ENCODE data around the gene LGALS14.
"Not testable (repeated sequence)": the region's sequence is repeated elsewhere in the genome, so short reads cannot be mapped to it uniquely, and the experiment has no call there.

The LGALS14 gene, protein sequence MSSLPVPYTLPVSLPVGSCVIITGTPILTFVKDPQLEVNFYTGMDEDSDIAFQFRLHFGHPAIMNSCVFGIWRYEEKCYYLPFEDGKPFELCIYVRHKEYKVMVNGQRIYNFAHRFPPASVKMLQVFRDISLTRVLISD

DNA sequence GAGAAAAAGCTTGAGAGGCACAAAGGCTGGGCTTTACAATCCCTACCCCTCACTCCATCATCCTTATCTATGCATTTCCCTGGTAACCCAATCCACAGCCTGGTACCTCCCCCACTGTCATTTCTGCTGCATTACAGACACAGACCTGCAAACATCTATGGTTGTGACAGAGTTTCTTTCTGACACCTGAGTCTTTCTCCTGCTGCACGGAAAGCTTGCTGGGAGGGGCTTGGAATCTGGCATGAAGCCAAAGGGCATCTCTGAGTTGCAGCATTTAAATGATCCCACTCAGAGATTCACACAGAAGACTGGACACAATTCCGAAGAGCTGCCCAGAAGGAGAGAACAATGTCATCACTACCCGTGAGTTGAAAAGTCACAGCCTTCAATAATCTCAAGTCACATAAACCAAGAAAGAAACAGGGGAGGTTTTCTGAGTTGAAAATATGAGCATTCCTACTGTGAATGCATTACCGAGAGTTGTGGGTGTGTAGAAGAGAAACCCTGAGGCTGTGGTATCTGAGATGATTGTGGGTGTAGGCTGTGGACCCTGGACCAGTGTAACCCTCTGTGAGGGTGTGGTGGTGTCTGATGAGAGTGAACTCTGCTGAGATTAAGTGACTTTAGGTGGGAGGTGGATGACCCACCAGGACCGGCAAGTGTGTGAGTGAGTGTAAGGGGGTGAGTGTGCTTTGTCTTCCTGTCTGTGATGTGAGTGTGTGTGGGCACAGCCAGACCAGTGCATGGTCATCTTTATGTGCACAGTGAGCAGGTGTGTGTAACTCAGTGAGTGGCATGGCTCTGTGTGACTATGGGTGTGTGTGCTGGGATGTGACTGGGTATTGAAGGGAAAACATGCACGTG, at the start of gene LGALS14:
Gene LGALS14, plus strand, starts transcription at position 301 of the 864 bp plus-strand sequence. Its CDS starts 48 bp downstream, at position 349.
- no peak for DNase-seq

DNA sequence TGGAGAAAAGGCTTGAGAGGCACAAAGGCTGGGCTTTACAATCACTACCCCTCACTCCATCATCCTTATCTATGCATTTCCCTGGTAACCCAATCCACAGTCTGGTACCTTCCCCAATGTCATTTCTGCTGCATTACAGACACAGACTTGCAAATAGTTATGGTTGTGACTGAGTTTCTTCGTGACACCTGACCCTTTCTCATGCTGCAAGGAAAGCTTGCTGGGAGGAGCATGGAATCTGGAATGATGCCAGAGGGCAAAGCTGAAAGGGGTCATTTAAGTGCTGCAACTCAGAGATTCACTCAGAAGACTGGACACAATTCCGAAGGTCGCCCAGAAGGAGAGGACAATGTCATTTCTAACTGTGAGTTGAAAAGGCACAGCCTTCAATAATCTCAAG, 48.7 kb upstream of the LGALS14 start, which contains the start of gene LGALS16:
Gene LGALS16, plus strand, starts transcription at position 301 of the 400 bp plus-strand sequence. Its CDS starts 49 bp downstream, at position 350.
- DNase-seq, result no peak

DNA sequence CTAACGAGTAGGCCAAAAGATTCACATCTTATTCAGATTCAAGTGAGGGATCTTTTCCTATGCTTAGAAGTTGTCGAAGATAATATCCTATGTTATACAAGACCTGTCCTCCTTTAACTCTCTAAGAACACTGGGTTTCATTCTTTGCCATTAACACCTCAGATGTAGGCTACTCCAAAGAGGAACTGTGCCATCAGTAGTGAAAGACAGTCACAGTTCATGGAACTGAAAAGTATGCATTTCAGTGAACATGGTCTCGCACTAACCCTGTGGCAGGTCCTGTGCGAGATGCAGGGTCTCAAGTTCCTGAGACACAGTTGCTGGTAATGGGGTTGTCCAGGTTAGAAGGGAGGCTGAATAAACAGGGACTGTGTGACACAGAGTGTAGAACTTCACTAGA, 44.5 kb upstream of the LGALS14 start:
- DNase-seq, result no peak

DNA sequence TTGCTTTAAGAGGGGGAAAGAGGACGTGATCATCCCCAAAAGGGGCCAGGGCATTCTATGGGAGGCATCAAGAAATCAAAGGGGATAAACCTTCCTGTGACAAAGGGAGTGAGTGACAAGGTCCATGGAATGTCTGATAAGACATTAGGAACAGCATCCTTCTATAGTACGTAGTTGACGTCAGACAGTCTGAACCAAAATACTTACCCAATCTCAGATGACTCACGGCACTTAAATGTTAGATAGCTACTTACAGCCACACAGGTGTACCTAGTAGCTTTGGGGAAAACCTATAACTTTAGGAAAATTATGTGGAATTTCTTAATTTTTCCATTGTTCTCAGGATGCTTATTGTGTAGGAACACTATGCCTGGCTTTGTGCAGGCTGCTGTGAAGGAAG, 43.6 kb upstream of the LGALS14 start:
- DNase-seq, result no peak

DNA sequence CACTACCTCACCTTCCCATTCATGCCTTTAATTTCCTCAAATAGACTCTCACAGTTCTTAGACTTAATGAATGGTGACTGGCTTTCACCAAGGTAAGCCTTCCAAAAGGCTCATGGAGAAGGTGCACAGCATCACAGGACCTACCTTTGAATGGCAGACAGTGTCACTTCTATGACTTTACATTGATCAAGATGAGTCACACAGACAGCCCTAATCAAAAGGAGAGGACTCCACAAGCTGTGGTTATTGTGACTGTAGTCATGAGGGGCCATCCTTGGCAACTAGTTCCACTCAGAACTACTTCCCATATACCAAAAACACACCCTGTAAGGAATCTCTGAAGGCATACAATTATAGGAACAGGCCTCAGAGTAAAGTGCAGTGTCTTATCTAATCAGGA, 42.7 kb upstream of the LGALS14 start:
- DNase-seq, result no peak

DNA sequence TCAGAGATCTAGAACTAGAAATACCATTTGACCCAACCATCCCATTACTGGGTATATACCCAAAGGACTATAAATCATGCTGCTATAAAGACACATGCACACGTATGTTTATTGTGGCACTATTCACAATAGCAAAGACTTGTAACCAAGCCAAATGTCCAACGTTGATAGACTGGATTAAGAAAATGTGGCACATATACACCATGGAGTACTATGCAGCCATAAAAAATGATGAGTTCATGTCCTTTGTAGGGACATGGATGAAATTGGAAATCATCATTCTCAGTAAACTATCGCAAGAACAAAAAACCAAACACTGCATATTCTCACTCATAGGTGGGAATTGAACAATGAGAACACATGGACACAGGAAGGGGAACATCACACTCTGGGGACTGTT, 34.4 kb upstream of the LGALS14 start:
- DNase-seq, result not testable (repeated sequence)

DNA sequence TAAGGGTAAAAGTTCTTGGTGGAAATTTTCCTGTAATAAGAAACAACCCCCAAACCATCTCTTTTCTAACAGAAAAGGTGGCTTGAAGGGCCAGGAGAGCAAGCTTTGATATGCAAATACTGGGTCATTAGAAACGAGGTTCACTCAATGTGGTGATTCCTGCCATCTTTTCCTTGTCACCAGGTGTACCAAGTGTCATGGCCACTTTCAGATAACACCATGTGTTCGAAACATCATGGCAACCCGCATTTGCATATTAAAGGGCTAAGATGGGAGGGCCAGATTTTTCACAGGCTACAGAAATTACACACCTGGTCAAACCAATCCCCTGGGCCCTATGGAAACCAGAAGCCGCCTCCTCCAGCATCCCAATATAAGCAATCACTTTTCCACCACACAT, 33.3 kb upstream of the LGALS14 start:
- no peak for DNase-seq

DNA sequence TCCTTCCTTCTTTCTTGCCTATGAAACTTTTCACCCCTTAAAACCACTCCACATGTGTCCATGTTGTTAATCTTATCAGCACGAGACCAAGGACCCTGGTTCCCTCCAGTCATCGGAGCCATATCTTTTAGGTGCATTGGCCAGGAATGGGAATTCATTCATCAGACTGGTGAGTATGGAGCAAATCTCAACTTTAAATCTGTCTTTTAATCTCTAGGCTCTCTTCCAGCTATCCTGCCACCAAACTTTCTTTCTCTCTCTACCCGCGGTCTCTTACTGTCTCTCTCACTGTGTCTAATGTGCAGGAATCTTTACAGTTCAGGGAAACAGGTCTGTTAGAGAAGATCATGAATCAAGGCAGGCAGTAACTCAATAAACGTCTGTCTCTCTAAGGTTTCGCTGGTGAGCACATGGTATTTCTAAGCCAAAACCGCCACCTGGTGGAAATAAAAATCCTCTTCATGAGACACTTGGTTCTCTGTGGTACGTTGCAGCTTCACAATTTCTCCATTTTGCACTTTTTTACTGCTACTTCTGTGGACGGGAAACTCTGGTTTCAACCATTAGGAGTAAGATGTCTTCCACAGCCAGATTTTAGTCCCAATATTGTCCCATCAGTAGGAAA, 32.4 kb upstream of the LGALS14 start:
- DNase-seq, result peak; percentile 68 to 79

DNA sequence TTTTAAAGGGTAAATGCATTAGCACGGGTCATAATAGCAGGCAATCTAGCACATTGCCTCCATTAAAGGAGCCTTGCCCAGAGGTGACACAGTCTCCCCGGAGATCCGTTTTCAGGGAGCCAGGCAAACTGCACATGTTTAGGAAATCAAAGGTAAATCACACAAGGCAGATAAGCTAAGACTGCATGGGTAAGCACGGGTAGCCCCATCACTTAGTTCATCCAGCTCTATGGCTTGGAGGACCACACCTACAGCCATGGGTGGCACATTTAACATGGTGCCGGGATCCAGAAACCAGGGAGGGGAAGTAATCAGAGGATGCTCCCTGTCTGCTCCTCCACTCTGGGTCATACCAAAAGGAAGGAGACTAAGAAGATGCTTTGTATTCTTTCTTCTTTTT, 31.8 kb upstream of the LGALS14 start:
- DNase-seq, result no peak

DNA sequence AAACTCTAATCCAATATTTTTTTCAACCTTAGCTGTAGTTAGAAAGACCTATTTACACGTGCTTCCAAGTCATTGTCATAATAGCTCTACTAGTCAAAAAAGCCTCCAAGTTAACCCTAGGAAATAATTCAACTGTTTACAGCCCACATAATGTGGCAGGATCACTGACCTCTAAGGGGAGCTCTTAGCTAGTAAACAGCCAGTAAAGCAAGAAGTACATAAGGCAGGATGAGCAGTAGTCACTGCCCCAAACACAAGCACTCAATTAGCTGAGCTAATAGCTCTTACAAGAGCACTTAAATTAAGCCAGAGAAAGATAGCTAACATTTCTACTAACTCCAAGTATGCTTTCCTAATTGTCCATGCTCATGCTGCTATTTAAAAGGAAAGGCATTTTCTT, 30.4 kb upstream of the LGALS14 start:
- DNase-seq, result not testable (repeated sequence)

DNA sequence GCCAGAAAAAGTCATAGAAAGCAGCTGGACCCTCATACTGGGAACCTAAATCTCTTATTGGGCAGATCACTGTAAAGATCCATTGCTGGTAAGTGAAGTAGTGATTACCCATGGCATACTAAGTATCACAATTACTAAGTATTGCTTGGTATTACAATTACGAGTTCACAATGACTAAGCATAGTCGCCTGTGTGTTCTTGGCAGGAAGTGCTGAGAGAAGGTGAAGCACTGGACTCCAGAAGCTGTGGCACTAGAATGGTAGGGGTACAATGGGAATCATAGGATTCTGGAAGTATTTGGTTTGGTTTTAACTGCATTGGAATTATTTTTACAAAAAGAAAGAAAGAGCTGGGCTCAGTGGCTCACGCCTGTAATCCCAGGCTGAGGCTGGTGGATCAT, 28.3 kb upstream of the LGALS14 start:
- no peak for DNase-seq

DNA sequence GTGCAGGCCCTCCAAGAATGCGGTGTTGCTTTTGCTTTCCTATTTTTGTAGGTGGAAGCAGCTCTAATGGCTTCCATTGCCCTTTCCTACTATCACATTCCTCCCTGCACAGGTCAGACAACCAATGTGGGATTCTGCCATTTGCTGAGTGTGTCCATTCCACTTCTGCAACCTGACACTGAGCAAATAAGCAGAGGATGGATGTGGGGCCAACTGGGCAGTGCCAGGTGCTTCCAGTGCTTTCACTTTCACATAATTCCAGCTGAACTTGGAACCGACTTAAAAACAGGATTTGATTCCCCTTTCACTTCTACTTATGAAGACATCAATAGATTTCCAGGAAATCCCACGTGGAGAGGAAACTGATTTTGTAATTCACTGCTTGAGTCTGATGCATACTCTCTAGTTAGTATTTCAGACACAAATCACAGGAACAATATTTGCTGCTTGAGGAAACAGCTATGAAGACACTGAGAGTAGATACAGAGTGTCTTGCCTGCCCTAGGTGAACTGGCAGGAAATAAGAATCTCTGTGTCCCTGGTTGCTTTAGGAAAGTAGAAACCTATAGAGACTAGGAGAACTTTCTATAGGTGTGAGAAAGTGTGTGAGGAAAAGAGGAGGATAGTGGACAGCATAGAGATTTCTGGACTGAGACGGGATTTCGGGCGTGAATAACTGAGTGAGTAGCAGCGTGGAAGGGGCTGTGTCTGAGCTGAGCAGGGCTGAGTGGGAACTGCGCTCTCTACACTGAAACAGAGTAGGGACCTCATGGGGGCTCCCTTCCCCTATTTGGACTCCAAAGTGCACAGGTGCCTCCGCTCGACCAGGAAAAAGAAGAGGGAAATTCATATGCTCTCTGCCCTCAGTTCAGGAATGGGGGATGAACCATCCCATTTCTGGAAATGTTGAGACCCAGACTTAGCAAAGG, 26.1 kb upstream of the LGALS14 start:
- DNase-seq, result peak; percentile 36 to 51

DNA sequence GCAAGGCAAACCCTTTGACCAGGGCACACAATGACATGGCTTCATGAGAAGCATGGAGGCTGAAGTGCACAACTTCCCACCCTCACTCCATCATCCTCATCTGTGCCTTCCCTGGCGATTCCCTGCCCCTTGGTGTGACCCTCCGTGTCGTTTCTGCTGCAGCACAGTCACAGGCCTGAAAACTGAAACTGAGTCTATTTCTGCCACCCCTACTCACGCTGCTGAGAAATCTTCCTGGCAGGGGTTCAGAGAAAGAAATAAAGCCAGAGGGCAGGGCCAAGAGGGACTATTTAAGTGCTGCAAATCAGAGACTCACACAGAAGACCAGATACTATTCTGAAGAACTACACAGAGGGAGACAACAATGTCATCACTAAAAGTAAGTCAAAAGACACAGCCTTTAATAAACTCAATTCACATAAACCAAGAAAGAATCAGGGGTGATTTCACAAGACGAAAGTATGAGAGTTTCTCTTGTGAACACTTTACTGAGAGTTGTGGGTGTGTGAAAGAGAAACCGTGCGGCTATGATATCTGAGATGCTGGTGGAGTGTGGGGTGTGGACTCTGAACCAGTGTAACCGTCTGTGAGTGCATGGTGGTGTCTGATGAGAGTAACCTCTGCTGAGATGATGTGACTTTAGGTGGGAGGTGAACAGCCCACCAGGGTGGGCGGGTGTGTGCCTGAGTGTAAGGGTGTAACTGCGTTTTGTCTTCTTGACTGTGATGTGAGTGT, 25.1 kb upstream of the LGALS14 start:
- DNase-seq, result no peak

DNA sequence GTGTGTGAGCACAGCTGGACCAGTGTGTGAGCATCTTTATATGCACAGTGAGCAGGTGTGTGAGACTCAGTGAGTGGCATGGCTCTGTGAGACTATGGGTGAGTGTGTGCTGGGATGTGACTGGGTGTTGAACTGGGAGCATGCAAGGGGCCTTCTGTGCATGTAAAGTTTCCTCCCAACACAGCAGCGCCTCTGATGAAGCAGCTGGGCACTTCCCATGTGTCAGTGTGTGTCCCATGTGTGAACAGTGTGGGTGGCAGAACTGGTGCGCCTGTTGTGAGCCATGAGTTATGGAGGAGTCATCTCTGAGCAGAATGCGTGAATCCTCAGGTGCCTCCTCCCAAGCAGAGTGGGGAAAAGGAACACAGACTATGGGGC, 24.5 kb upstream of the LGALS14 start:
- no peak for DNase-seq

DNA sequence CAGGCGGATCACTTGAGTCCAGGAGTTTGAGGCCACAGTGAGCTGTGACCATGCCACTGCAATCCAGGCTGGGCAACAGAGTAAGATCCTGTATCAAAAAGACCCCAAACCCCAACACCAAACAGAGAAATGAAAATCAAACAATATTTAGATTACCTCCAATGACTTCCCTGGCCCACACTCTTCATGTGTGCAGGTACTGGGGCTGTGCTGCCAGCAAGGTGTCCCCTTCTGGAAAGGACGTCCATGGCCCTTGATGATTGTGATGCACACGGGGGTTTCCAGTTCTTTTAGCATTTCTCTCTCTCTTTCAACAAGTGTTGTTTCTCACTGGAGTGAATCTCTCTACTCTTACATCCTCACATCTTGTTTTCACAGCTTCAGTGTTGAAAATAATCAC, 23.7 kb upstream of the LGALS14 start:
- no peak for DNase-seq

DNA sequence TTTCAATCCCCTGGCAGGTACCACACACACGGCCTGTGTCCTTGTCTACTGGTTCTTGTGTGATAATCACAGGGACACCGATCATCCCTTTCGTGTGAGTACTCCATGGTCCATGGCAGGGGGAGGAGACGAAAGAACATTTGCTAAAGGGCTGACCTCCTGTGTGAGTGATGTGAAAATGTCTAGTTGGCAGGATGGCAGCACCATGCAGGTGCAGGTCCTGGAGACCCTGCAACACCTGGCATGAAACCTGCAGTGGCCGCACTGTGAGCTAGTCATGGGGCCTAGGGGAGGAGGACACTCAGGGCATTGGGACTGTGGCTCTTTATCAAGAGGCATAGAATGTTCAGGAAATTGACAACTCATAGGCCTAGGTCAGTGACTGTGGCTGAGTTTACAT, 22.9 kb upstream of the LGALS14 start:
- DNase-seq, result no peak

DNA sequence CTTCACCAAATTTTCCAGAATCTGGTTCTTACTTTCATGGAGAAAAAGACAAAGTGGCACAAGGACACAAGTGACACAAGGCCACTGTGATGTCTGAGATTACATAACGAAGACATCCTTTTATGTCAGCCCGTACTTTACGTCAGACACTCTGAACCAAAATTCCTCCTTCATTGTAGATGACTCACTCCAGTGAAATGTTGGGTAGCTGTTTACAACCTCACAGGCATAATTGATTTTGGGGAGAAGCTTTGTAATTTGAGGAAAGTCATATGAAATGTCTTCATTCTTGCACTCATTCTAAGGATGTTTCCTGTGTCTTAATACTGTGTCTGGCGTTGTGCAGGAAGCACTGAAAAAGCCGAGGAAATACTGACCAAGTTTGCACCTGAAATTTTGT, 20.0 kb upstream of the LGALS14 start:
- no peak for DNase-seq

DNA sequence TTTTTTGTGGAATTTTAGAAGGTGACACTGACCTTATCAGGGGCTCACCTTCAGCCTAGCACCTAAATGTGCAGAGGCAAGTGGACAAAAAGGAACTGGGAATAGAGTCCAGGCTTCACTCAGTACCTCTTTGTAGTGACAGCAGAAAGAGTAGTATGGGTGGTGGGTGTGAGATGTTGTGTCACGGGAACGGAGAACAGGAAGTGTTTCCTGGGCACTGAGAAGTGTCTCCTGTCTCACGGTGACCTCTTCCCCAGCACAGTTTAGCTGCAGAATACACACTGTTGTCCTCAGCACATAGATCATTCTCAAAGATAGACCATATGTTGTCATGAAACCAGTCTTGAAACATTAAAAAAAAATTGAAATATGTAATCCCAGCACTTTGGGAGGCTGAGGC, 17.5 kb upstream of the LGALS14 start:
- DNase-seq, result no peak

DNA sequence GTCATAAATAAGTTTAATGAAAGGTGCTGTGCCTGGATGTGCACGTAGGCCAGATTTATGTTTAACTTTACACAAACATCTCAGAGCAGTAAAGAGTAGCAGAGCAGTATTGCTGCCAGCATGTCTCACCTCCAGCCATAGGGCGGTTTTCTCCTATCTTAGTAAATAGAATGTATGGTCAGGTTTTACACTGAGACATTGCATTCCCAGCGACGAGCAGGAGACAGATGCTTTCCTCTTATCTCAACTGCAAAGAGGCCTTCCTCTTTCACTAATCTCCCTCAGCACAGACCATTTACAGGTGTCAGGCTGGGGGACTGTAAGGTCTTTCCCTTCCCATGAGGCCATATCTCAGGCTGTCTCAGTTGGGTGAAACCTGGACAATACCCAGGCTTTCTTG, 15.6 kb upstream of the LGALS14 start:
- not testable (repeated sequence) for DNase-seq

DNA sequence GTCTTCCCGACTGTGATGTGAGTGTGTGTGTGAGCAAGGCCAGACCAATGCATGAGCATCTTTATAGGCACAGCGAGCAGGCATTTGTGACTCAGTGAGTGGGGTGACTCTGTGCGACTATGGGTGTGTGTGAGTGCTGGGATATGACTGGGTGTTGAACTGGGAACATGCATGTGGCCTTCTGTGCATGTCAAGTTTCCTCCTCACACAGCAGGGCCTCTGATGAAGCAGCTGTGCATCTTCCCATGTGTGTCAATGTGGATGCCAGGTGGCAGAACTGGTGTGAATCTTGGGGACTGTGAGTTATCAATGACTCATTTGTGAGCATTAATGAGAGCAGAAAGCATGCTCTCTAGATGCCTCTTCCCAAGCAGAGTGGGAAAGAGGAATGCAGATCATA, 12.1 kb upstream of the LGALS14 start:
- DNase-seq, result no peak

DNA sequence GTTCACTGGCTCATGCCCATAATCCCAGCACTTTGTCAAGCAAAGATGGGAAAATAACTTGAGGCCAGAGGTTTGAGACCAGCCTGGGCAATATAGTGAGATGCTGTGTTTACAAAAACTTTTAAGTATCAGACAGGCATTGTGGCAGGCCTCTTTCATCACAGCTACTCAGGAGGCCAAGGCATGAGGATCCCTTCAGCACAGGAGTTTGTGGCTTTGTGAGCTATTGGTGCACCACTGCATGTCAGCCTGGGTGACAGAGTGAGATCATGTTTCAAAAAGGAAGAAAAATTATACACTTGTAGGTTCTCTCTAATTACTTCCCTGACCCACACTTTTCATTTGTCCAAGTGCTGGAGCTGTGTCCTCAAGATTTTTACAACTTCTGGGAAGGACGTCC, 11.5 kb upstream of the LGALS14 start:
- DNase-seq, result no peak

DNA sequence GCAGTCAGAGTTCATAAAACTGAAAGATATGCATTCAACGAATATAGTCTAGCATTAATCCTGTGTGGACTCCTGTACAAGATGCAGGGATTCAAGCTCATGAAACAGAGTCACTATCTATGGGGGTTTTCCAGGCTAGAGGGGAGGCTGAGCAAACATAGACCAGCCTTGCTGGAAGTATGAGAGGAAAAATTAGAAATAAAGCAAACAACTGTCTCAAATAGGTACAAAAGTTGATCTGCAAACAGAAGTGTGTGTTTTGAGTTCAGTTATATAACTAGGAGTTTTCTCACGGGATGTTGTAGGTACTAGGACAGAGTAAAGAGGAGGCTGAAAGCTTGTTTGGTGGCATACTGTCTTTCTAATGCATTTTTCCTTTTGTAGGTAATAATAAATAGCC, 8.5 kb upstream of the LGALS14 start:
- no peak for DNase-seq

All from NCI-H1930 (cell line).